ENCODE results near the gene SETDB1.

Gene SETDB1

DNA sequence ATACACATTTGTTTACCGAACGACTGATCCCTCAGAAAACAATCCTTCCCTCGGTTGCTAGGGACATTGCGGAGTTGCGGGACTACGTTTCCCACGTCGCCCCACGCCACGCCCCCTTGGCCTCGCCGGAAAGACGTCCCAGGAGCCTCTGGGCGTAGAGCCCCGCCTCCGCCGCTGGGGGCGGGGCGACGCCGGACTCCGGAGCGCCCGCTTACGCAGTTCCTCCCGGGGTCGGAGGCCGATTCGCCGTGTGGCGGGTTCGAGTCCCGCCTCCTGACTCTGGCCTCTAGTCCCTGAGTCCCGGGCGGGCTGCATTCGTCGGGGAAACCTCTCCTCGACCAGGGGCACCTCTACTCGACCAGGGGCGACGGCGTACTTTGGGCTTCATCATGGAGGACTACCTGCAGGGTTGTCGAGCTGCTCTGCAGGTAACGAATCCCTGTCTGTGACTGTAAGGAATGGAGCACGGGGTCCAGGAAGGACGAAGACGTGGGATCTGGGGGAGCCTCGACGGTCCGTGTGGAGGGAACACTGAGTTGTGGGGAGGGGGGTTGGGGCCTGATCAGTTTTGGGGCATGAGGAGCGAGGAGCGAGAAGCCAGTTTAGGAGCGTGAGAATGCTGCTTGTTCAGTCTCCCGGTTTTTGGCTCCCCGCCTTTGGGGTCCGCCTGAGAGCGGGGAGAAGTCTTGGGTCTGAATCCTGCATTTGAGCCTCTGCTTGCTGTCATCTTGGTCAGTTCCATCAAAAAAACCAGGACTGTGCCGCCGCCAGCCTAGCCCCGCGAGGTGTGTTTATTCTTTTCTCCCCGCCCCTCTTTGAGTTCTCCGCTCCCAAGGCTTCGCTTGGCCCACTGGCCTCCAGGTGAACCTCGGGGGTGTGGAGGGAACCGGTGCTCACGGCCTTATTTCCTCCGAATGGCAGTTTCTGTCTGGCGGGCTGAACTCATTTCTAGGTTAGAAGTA is 82.4 kb downstream of the SETDB1 start, which contains the start of gene PRUNE1:
TSS of gene PRUNE1 (plus strand) at position 206 of the 962 bp plus-strand sequence. CDS start at position 390, 184 bp downstream.
- DNase-seq (ENCODE audit: insufficient read length, low spot score) = peak; percentile 100
- TF ChIP-seq POLR2A (IDR thresholded peaks at IDR 0.05; ENCODE audit: low read depth, low read length) = peak; percentile 73
- FAIRE-seq = no peak

- FAIRE-seq (no peak), DNase-seq (ENCODE audit: insufficient read length, low spot score) (no peak)
- TF ChIP-seq POLR2A (IDR thresholded peaks at IDR 0.05; ENCODE audit: low read depth, low read length) = no peak
These were observed 83.0 kb downstream of the SETDB1 start for GRCh38 chr1:151009206-151009587.

- TF ChIP-seq POLR2A (IDR thresholded peaks at IDR 0.05; ENCODE audit: low read depth, low read length) = no peak; the same call in 1 of the 2 replicates
- no peak for FAIRE-seq
- no peak for DNase-seq (ENCODE audit: insufficient read length, low spot score)
These were observed 83.6 kb downstream of the SETDB1 start for GRCh38 chr1:151009674-151010345.

DNA sequence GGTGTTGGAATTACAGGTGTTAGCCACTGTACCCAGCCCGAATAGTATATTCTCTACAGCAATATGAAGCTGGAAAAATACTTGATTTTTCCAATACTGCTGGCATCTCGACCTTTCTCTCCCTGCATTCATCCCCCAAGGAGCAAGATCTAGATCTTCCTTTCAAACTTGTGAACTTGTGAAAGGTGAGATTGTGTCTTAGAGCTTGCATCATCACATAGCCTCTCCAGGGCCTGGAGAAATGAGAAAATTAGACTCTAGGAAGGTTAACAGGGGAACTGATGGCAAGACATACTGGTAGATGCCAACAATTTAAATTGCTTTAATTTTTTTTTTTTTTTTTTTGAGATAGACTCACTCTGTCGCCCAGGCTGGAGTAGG is 84.2 kb downstream of the SETDB1 start:
- FAIRE-seq (no peak), DNase-seq (ENCODE audit: insufficient read length, low spot score) (no peak)
- no peak for TF ChIP-seq POLR2A (IDR thresholded peaks at IDR 0.05; ENCODE audit: low read depth, low read length)

- DNase-seq (ENCODE audit: insufficient read length, low spot score) (no peak), FAIRE-seq (no peak)
- no peak for TF ChIP-seq POLR2A (IDR thresholded peaks at IDR 0.05; ENCODE audit: low read depth, low read length)
These were observed 85.1 kb downstream of the SETDB1 start for GRCh38 chr1:151011154-151011850.

- FAIRE-seq = no peak
- no peak for DNase-seq (ENCODE audit: insufficient read length, low spot score)
- TF ChIP-seq POLR2A (IDR thresholded peaks at IDR 0.05; ENCODE audit: low read depth, low read length) = no peak
These were observed 86.7 kb downstream of the SETDB1 start for GRCh38 chr1:151012684-151013471.

DNA sequence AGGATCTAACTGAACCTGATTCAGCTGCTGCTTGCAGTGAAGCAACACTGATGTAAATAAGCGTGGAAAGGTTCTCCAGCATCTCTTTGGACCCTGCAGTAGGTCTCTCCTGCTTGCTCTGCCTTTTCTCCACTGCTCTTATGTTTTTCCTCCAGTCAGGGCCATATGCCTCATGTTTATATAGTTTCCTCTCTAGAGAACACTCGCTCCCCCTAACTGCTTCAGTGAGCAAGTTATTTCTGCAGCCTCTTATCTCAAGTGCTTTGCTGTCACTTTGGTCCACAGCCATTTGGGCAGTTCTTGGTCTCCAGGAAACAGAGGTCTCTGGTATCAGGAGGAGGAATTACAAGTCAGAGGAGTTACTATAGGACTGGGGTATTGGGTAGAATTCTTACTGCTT is 87.4 kb downstream of the SETDB1 start:
- no peak for TF ChIP-seq POLR2A (IDR thresholded peaks at IDR 0.05; ENCODE audit: low read depth, low read length)
- DNase-seq (ENCODE audit: insufficient read length, low spot score) = no peak
- no peak for FAIRE-seq
